Measurements from ENCODE around the gene LHCGR.
"Not testable (repeated sequence)": the region's sequence is repeated elsewhere in the genome, so short reads cannot be mapped to it uniquely, and the experiment has no call there.

Gene LHCGR

DNA sequence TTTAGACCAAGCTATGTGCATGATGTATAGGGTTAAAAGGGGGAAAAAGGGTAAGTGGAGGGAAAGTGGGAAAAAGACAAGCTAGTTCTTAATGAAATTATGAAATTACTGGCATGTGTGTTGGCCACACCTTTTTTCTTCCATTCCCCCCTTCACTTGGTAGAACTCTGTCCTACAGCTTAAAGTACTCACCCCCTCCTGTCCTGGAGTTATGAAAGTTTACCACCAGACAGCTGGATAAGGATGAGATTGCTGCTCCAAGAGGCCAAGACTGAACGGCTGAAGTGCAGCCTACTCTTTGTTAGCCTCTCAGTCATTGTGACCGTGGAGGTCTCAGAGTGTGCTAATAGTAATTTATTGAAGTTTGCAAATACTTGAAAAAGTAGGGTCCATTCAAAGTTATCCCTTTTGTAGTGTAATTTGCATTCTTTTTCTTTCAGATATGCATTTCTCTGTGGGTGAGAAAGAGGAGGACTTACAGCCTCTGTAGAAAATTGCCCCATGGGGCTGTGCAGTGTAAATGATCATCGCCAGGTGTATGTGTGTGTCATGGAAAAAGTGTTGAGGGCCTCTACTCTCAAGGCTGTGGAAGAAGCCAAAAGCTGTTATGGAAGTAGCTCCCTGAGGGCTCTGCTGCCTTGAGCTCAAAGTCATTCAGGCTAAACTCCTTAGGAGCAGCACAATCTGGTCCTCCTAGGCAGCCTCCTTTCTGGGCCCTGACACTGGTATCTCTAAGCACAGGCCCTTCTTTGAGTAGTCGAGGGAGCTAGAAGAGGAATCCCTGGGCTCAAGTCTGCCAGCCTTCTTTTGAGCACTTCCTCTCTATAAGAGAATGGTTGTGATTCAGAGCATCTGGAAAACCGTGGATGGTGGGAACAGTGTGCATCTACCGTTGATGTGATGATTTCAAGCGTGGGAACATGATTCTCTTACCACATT is 46.2 kb downstream of the LHCGR start:
- DNase-seq (ENCODE audit: low read depth) = no peak

DNA sequence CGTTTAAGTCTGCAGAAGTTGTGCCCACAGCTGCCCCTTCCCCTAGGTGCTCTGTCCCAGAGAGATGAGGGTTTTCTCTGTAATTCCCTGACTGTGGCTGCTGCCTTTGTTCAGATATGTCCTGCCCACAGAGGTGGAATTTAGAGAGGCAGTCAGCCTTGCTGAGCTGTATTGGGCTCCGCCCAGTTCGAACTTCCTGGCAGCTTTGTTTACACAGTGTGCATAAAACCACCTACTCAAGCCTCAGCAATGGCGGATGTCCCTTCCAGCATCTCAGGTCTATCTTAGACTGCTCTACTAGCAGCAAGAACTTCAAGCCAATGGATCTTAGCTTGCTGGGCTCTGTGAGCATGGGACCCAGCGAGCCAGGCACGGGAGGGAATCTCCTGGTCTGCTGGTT is 48.1 kb downstream of the LHCGR start:
- no peak for DNase-seq (ENCODE audit: low read depth)

DNA sequence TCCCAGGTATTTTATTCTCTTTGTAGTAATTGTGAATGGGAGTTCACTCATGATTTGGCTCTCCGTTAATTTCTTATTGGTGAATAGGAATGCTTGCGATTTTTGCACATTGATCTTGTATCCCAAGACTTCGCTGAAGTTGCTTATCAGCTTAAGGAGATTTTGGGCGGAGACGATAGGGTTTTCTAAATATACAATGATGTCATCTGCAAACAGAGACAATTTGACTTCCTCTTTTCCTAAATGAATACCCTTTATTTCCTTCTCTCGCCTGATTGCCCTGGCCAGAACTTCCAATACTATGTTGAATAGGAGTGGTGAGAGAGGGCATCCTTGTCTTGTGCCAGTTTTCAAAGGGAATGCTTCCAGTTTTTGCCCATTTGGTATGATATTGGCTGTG is 51.9 kb downstream of the LHCGR start:
- not testable (repeated sequence) for DNase-seq (ENCODE audit: low read depth)

- DNase-seq (ENCODE audit: low read depth) = no peak
These were observed 56.1 kb downstream of the LHCGR start for GRCh38 chr2:48699348-48699930.

GRCh38 chr2:48696881-48697280 is 58.6 kb downstream of the LHCGR start:
- no peak for DNase-seq (ENCODE audit: low read depth)

DNA sequence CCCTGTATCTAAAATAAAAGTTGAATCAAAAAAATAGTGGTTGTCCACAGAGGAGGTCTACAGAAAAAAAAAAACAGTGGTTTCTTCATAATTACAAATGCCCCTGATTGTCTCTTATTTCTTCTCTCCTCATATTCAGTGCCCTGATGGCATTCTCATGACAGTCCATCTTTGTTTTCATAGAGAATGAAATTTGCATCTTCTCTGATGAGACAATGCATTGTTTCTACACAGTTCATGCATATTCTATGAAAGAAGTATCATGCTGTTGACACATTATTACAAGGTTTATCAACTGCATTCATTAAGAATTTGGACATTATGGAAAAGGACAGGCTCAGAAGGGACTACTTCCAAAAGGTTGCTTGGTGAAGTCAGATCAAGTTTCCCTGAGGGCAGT is 59.5 kb downstream of the LHCGR start:
- DNase-seq (ENCODE audit: low read depth) = no peak

- no peak for DNase-seq (ENCODE audit: low read depth)
These were observed 61.4 kb downstream of the LHCGR start for GRCh38 chr2:48694149-48694548.

DNA sequence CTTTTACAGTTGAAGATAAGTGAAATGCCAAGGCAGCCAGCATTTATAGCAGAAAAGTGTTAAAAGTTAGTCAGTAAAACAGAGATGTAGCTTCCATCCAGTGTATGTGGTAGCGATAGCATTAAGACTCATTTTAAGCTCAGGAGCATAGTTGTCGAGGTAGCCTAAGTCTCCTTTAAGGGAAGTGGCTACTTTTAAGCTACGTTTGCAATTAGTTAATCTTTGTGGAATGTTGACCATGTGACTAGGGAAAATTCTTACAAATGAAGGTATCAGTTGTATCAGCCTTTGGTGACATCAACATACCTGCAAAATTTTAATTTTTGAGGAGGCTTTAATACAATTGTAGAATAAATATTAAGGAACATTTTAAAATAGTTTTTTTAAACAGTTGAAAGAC is 61.9 kb downstream of the LHCGR start:
- no peak for DNase-seq (ENCODE audit: low read depth)

GRCh38 chr2:48693066-48693465 is 62.5 kb downstream of the LHCGR start:
- no peak for DNase-seq (ENCODE audit: low read depth)

DNA sequence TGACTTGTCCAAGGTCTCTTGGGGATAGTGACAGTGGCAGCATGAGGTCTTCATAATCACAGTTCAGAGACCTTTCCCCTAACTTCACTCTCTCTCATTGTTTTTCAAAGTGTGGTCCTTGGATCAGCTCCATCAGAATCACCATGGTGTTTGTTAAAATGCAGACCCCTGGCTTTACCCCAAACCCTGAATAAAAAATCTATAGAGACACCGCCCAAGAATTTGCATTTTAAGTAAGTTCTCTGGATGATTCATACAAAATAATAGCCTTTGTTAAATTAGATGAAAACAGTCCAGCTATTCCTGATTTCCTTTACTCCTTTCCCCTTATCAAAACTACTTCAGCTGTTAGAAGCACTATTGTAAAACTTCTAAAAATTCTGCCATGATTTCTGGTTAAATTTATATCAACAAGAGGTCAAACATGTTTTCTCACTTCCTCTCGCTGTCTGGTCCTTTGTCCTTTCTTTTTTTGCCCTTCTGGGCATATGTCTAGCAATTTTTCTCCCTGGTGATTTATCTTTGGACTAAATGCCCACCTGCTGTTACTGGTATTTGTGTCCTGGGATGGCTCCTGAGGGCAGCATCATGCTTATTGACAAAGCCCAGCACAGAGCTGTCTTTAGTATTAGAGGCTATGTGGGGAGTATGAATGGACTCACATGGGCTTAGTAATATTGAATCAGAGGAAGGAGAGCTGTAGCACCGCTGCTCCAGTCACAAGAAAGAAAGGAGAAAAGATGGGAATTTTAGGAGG is 63.4 kb downstream of the LHCGR start:
- DNase-seq (ENCODE audit: low read depth) = no peak

DNA sequence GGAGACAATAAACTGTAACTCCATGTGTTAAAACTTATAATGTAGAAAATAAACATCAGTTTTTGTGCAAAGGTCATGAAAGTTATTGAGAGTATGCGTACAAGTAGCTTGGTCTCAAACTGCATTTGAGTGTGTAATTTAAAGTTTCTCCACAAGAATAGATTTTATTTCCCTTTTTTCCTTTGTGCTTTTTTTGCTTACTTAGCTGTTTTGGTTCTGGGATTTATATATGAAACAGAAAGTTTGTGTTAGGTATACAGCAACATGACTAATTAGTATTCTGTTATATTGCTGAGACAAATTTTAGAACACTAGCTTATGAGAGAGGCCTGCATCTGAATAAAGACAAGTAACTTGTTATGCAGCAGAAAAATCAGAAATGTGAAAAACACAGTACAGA is 70.4 kb downstream of the LHCGR start:
- no peak for DNase-seq (ENCODE audit: low read depth)

DNA sequence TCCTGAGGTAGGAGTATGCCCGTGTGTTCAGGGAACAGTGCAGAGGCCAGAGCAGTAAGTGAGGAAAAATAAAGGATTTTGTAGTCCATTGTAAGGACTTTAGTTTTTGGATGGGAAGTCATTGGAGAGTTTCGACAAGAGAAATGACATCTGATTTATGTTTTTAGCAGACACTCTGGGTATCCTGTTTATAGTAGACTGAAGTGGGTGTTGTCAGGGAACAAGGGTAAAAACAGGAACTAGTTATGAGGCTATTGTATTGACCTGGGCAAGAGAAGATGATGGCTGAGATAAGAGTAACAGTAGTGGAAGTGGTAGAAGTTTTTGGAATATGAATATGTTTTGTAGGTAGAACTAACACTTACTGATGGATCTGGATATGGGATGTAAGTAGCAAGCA is 78.1 kb downstream of the LHCGR start:
- no peak for DNase-seq (ENCODE audit: low read depth)

GRCh38 chr2:48674933-48675332 is 80.6 kb downstream of the LHCGR start:
- DNase-seq (ENCODE audit: low read depth) = no peak

- DNase-seq (ENCODE audit: low read depth) = no peak
These were observed 81.9 kb downstream of the LHCGR start for GRCh38 chr2:48673581-48673980.

DNA sequence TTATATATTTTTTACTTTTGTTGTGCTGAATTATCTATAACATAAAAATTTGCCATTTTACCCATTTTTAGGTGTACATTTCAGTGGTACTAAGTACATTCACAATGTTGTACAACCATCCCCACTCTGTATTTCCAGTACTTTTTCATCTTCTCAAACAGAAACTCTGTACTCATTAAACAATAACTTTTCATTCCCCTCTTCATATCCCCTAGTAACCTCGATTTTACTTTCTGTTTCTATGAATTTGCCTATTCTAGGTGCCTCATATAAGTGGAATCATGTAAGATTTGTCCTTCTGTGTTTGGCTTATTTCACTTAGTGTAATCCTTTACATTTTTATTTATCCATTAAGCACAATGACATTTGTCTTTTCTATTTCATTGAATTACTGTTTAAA is 86.5 kb downstream of the LHCGR start:
- no peak for DNase-seq (ENCODE audit: low read depth)

DNA sequence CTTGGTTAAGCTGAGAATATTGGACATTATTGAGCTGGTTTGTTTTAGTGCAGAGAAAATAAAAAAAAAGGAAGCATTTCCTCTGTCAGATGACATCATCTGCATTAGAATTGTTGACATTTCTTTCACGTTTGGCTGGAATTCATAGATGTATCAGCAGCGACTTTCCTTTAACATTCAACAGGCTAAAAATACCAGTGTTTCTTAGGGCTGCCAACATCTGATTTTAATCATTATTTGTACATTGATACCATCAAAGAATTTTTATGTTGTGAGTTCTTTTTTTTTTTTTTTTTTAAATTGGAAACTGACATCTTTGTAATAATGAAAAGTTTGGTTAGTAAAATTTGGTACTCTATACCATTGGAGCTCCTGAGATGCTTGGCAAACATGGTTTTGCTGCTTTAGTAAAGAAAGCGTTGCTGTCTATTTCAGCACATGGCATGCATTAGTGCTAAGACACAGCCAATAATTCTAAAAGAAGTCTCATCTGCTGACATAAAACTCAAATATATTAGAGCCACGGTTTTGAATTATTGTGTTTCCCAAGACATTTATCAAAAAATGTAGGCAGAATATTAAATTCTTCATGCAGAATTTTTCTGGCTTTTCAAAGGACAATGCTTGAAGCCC is 104.2 kb downstream of the LHCGR start:
- DNase-seq (ENCODE audit: low read depth) = no peak

DNA sequence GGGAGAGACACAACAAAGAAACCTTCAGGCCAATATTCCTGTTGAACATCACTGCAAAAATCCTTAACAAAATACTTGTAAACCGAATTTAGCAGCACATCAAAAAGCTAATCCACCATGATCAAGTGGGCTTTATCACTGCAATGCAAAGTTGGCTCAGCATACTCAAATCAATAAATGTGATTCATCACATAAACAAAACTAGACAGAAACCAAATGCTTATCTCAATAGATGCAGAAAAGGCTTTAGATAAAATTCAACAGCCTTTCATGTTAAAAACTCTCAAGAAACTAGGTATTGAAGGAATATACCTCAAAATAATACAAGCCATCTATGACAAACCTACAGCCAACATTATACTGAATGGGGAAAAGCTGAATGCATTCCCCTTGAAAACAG is 117.3 kb downstream of the LHCGR start:
- DNase-seq (ENCODE audit: low read depth) = no peak

All from activated T-cell treated with anti-CD3 and anti-CD28 coated beads for 24 hours (primary cell).